B cell (primary cell): Measurements from ENCODE around the gene TTC21A. TPM values are rescaled to one million over a fixed set of nuclear protein-coding genes. Genes with fewer than 3 reads are reported as not detected.
A peak's percentile ranks its signal among the peaks of the same experiment; 100 is the strongest.

ENCODE experiments used
- ATAC-seq: fragments of 200-7000 bp; cut with Tn5 transposase; one replicate; pipeline ENCODE4 v1.10.0; 2021; ENCODE audit warnings: low read depth, mild to moderate bottlenecking, moderate number of reproducible peaks, moderate library complexity
- CTCF ChIA-PET: fragments of 350-600 bp; sonication (Branson Sonifier 250); formaldehyde crosslinking; loops from one replicate; lab custom pipeline; 2021; ENCODE audit warnings: antibody characterized with exemption, inconsistent platforms; lab: Charles Lee
- POLR2A ChIA-PET: fragments of 350-600 bp; sonication (Branson Sonifier 250); formaldehyde crosslinking; loops from one replicate; lab custom pipeline; 2021; ENCODE audit warnings: antibody characterized with exemption; lab: Charles Lee
- DNase-seq: peaks from one replicate; pipeline ENCODE4 v3.0.0; 2013
- H2AFZ ChIP-seq: 2 replicates; pipeline ENCODE4 v1.6.1; 2012; ENCODE audit warnings: mild to moderate bottlenecking, low read depth, low read length; ENCODE audit not compliant: insufficient read depth, poor library complexity, severe bottlenecking
- H3K27ac ChIP-seq, 2 donors: 1 replicate in 1 of 2; 2 replicates in 1 of 2; pipeline ENCODE4 v1.5.1; 2012 to 2013; ENCODE audit warnings: low read length in 2 of 2, mild to moderate bottlenecking in 2 of 2, moderate library complexity in 1 of 2
- H3K27me3 ChIP-seq, 4 experiments: fragments of 200-600 bp in 1 of 4; sonication (generic) in 1 of 4; replicated peaks in 1 of 4; 1 replicate in 2 of 4; 2 replicates in 2 of 4; pipeline versions ENCODE4 v1.6.1 to v1.7.0; 2013 to 2016; ENCODE audit warnings: low read length in 3 of 4, mild to moderate bottlenecking in 2 of 4, mixed read lengths in 1 of 4, moderate library complexity in 1 of 4; ENCODE audit not compliant: insufficient read depth in 4 of 4, control insufficient read depth in 3 of 4; ENCODE audit errors: control extremely low read depth in 1 of 4
- H3K36me3 ChIP-seq, 2 experiments: replicated peaks in 1 of 2; 1 replicate in 1 of 2; 2 replicates in 1 of 2; pipeline versions ENCODE4 v1.6.1 to v1.7.1; 2013; ENCODE audit warnings: low read length in 1 of 2; ENCODE audit not compliant: insufficient read depth in 2 of 2, control insufficient read depth in 1 of 2; ENCODE audit errors: control extremely low read depth in 1 of 2, extremely low read depth in 1 of 2
- H3K4me1 ChIP-seq, 2 donors: fragments of 200-600 bp in 1 of 2; sonication (generic) in 1 of 2; 1 replicate in 1 of 2; 2 replicates in 1 of 2; pipeline versions ENCODE4 v1.5.1 to v1.6.1; 2013 to 2017; ENCODE audit warnings: low read length in 2 of 2; ENCODE audit not compliant: control insufficient read depth in 2 of 2, insufficient read depth in 2 of 2
- H3K4me2 ChIP-seq: replicated peaks from 2 replicates; pipeline ENCODE3; 2012; ENCODE audit warnings: mild to moderate bottlenecking, low read depth, low read length; ENCODE audit not compliant: poor library complexity, severe bottlenecking
- H3K4me3 ChIP-seq, 5 experiments: fragments of 200-600 bp in 1 of 5; sonication (generic) in 1 of 5; 1 replicate in 3 of 5; 2 replicates in 2 of 5; pipeline versions ENCODE4 v1.5.1 to v1.7.0; 2011 to 2016; ENCODE audit warnings: low read length in 4 of 5, mild to moderate bottlenecking in 4 of 5, low read depth in 2 of 5, control low read depth in 1 of 5, moderate library complexity in 1 of 5; ENCODE audit not compliant: insufficient read depth in 1 of 5; ENCODE audit errors: control extremely low read depth in 1 of 5, extremely low read depth in 1 of 5
- H3K79me2 ChIP-seq: fragments of 200-600 bp; sonication (generic); one replicate; pipeline ENCODE4 v1.6.0; 2016; ENCODE audit warnings: low read length; ENCODE audit not compliant: control insufficient read depth, insufficient read depth
- H3K9ac ChIP-seq: fragments of 200-600 bp; sonication (generic); 2 replicates; pipeline ENCODE4 v1.6.1; 2017; ENCODE audit warnings: mild to moderate bottlenecking, low read length, moderate library complexity
- H3K9me3 ChIP-seq, 3 donors: one replicate each; pipeline versions ENCODE4 v1.6.1 to v1.7.1; 2013; ENCODE audit warnings: low read length in 2 of 3; ENCODE audit not compliant: control insufficient read depth in 2 of 3, insufficient read depth in 1 of 3; ENCODE audit errors: control extremely low read depth in 1 of 3
- H4K20me1 ChIP-seq: 2 replicates; pipeline ENCODE4 v1.6.0; 2012; ENCODE audit warnings: mild to moderate bottlenecking, low read length; ENCODE audit not compliant: insufficient read depth, control insufficient read depth, poor library complexity, severe bottlenecking
- H3K27ac Mint-ChIP-seq: one replicate; pipeline ENCODE4 v1.8.0; 2021; ENCODE audit warnings: mixed read lengths
- H3K27me3 Mint-ChIP-seq: one replicate; pipeline ENCODE4 v1.8.0; 2021; ENCODE audit warnings: mixed read lengths
- H3K4me1 Mint-ChIP-seq: one replicate; pipeline ENCODE4 v1.8.0; 2021; ENCODE audit warnings: mixed read lengths
- H3K4me3 Mint-ChIP-seq: one replicate; pipeline ENCODE4 v1.8.0; 2021; ENCODE audit warnings: mixed read lengths
- H3K9me3 Mint-ChIP-seq: one replicate; pipeline ENCODE4 v1.8.0; 2022; ENCODE audit warnings: mixed read lengths; ENCODE audit not compliant: insufficient read depth
- CTCF ChIP-seq: fragments of 200-600 bp; IDR thresholded peaks from one replicate; pipeline ENCODE4 v1.8.0; 2022; ENCODE audit warnings: antibody characterized with exemption, mild to moderate bottlenecking
- EZH2 ChIP-seq: IDR thresholded peaks from 2 replicates; pipeline ENCODE4 v1.6.1; 2012; ENCODE audit warnings: borderline replicate concordance, low read depth, mild to moderate bottlenecking, moderate library complexity, low read length; ENCODE audit not compliant: insufficient read depth, poor library complexity, severe bottlenecking
- WGBS: methylation state at CpG from one replicate; pipeline ENCODE4 v1.1.5; 2013; ENCODE audit warnings: missing lambda C conversion rate; ENCODE audit not compliant: insufficient coverage; 5-methylcytosine and 5-hydroxymethylcytosine counted together
- intact Hi-C: fragments of 100-400 bp; cut with micrococcal nuclease; formaldehyde crosslinking; loops from one replicate; pipeline ENCODE4 v1.10.0; 2022
- polyA plus RNA-seq: library from polyadenylated mRNA; depleted of rRNA; stranded (reverse); fragments of >200 nt; gene quantifications from 2 replicates; pipeline ENCODE4 v1.2.3, GENCODE V29; 2012
- total RNA-seq, 2 donors: library from RNA; stranded (reverse); fragments of 120-200 nt in 1 of 2; gene quantifications; 1 replicate in 1 of 2; 2 replicates in 1 of 2; pipeline versions ENCODE4 v1.2.3 to v1.2.4, GENCODE V29; 2013 to 2022

The TTC21A gene
- total and polyA plus RNA-seq, 2 donors (not counting 1 experiment from before 2014, with no cell fraction given): 49.2 to 106 TPM

- Mint-ChIP-seq H3K4me1 (peaks cover 54% of the 10 kb centered on the region), H3K4me3 (no peak overlapping the region), H3K27ac (peak overlapping the region; percentile 61), H3K9me3 (no peaks in the 10 kb centered on the region), H3K27me3 (no peaks in the 10 kb centered on the region)
- ATAC-seq: no peak
- H3K9ac ChIP-seq: no peak overlapping the region
- H3K79me2 ChIP-seq: peaks cover 49% of the 10 kb centered on the region
- no peak overlapping the region for H3K4me2 ChIP-seq
- no peak overlapping the region for H2AFZ ChIP-seq
- H3K36me3 ChIP-seq: peaks cover 0 to 36% of the 10 kb centered on the region in 2 experiments
- CTCF ChIA-PET: interaction anchor here (1.9 to 4.8 kb wide), 6 partner anchors 25 to 189 kb away, joined by 8 to 44 read pairs (median 13); no protein-coding TSS in a partner anchor
- TF ChIP-seq EZH2 (no peak), CTCF (no peak)
- POLR2A ChIA-PET: no interaction called here
- no peak for DNase-seq
- intact Hi-C loops: loop anchor here (5.0 to 10.0 kb wide), 2 partner anchors 65 to 968 kb away; partner anchors contain the start of genes ACAA1 and MYD88
- H3K4me1 ChIP-seq: peaks cover 18 to 39% of the 10 kb centered on the region in 2 donors
- no peaks in the 10 kb centered on the region for H3K27me3 ChIP-seq
- no peaks in the 10 kb centered on the region for H3K9me3 ChIP-seq
- whole genome bisulfite sequencing: 98% methylated on average over 8 of the region's 8 CpGs
- H3K4me3 ChIP-seq: no peak overlapping the region
- peak overlapping the region in 1 of 2 donors; percentile 39 for H3K27ac ChIP-seq
- peaks cover 50% of the 10 kb centered on the region for H4K20me1 ChIP-seq
Observed at GRCh38 chr3:39102504-39103323, 4.8 kb upstream of the TTC21A start.

GRCh38 chr3:39103324-39103693 lies 4.2 kb upstream of the TTC21A start:
- Histone ChIP-seq H3K9ac (no peak overlapping the region), H3K27me3 (no peaks in the 10 kb centered on the region), H4K20me1 (peaks cover 46% of the 10 kb centered on the region), H3K36me3 (peaks cover 0 to 30% of the 10 kb centered on the region in 2 experiments), H3K27ac (peak overlapping the region in 1 of 2 donors; percentile 39), H3K9me3 (no peaks in the 10 kb centered on the region), H2AFZ (no peak overlapping the region), H3K4me1 (peaks cover 22 to 45% of the 10 kb centered on the region in 2 donors), H3K4me2 (no peak overlapping the region), H3K4me3 (no peak overlapping the region), H3K79me2 (peaks cover 53% of the 10 kb centered on the region)
- CTCF ChIA-PET: interaction anchor here (4.1 to 4.8 kb wide), 2 partner anchors 185 to 188 kb away, joined by 20 to 44 read pairs; no protein-coding TSS in a partner anchor
- DNase-seq (peak; percentile 25), ATAC-seq (no peak)
- Mint-ChIP-seq H3K27me3 (no peaks in the 10 kb centered on the region), H3K4me1 (peaks cover 60% of the 10 kb centered on the region), H3K9me3 (no peaks in the 10 kb centered on the region), H3K4me3 (no peak overlapping the region), H3K27ac (peak overlapping the region; percentile 61)
- WGBS: 81% methylated on average over 4 of the region's 4 CpGs
- no peak for TF ChIP-seq CTCF
- no peak for TF ChIP-seq EZH2
- intact Hi-C loops: loop anchor here (5.0 to 10.0 kb wide), 2 partner anchors 64 to 969 kb away; partner anchors contain the start of genes ACAA1 and MYD88
- POLR2A ChIA-PET: no interaction called here
